ENCODE measurements around the gene CIDEC.
A peak's percentile ranks its signal among the peaks of the same experiment; 100 is the strongest.

CIDEC gene

DNA sequence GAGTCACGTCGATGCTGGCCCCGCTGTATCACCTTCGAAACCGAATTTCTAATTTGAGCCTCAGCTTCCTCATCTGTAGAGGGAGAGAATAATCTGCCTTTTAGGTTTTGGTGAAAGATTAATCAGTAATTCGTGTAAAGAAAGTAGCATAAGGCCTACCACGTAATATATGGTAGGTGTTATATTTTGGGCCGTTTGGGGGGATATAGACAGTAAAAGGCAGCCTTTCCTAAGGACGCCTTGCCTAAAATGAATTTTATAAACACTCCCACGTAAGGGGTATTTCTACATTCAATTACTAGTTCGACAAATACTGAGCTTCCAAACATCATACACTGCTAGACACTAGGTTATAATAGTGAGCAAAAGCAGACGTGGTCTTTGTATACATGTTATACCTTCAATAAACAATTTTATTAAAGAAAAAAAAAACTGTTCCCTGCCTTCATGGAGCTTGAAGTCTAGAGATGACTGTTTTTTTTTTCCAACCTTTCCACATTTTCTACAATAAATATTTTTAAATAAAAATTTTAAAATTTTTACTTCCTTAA, 11.1 kb upstream of the CIDEC start:
- H3K27ac ChIP-seq (ENCODE audit: low read depth in 2 of 2, low read length in 2 of 2): peak overlapping the region; percentile 93 to 94
- H3K27me3 ChIP-seq (ENCODE audit: control insufficient read depth in 2 of 2, insufficient read depth in 2 of 2, low read length in 2 of 2): no peaks in the 10 kb centered on the region
- peak overlapping the region; percentile 99 to 100 for H3K9ac ChIP-seq (ENCODE audit: low read depth in 1 of 2, low read length in 2 of 2)
- peaks cover 3 to 12% of the 10 kb centered on the region in 2 donors for H3K4me1 ChIP-seq (ENCODE audit: control insufficient read depth in 2 of 2, insufficient read depth in 2 of 2, low read length in 2 of 2)
- peak overlapping the region; percentile 93 to 98 for H3K4me3 ChIP-seq (ENCODE audit: low read length in 2 of 2)
- H3K9me3 ChIP-seq (ENCODE audit: control insufficient read depth in 2 of 2, low read length in 2 of 2): no peaks in the 10 kb centered on the region
- peaks cover 8 to 16% of the 10 kb centered on the region in 2 donors for H3K36me3 ChIP-seq (ENCODE audit: control insufficient read depth in 2 of 2, insufficient read depth in 2 of 2, low read length in 2 of 2)

DNA sequence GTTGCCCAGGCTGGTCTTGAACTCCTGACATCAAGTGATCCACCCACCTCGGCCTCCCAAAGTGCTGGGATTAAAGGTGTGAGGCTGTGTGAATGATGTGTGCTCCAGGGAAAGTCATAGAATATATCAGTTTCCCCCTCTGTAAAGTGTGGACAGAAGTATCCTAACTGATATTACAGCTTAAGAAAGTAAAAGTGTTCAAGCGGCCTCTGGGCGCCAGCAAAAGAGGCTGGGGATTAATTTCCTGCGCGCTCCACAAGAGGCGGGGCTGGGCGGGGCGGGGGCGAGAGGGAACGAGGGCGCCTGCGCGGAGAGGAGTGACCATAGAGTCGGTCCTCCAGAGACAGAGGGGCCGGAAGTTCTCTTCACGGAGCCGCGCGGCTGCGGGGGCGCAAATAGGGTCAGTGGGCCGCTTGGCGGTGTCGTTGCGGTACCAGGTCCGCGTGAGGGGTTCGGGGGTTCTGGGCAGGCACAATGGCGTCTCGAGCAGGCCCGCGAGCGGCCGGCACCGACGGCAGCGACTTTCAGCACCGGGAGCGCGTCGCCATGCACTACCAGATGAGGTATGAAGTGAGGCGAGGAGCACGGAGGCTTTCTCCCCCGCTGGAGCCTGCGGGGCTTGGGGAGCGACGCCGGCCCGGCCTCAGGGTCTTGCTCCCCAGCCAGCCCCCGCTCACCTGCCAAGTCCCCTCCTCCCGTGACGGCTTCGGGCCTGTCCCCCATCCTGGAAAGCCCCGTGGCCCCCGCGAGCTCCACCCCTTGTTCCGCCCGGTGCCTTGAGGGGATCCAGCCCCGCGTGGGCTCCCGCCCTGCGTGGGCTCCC, 10.4 kb upstream of the CIDEC start, which contains the start of gene JAGN1:
Gene JAGN1, plus strand, starts transcription at position 362 of the 823 bp plus-strand sequence. Its CDS starts 113 bp downstream, at position 475.
- Histone ChIP-seq H3K27me3 (ENCODE audit: control insufficient read depth in 2 of 2, insufficient read depth in 2 of 2, low read length in 2 of 2) (no peaks in the 10 kb centered on the region), H3K36me3 (ENCODE audit: control insufficient read depth in 2 of 2, insufficient read depth in 2 of 2, low read length in 2 of 2) (peaks cover 8 to 16% of the 10 kb centered on the region in 2 donors), H3K4me1 (ENCODE audit: control insufficient read depth in 2 of 2, insufficient read depth in 2 of 2, low read length in 2 of 2) (peaks cover 3 to 12% of the 10 kb centered on the region in 2 donors), H3K4me3 (ENCODE audit: low read length in 2 of 2) (peak within 1 kb of the TSS; percentile 93 to 98), H3K27ac (ENCODE audit: low read depth in 2 of 2, low read length in 2 of 2) (peak within 1 kb of the TSS; percentile 93 to 94), H3K9me3 (ENCODE audit: control insufficient read depth in 2 of 2, low read length in 2 of 2) (no peaks in the 10 kb centered on the region), H3K9ac (ENCODE audit: low read depth in 1 of 2, low read length in 2 of 2) (peak within 1 kb of the TSS; percentile 99 to 100)

DNA sequence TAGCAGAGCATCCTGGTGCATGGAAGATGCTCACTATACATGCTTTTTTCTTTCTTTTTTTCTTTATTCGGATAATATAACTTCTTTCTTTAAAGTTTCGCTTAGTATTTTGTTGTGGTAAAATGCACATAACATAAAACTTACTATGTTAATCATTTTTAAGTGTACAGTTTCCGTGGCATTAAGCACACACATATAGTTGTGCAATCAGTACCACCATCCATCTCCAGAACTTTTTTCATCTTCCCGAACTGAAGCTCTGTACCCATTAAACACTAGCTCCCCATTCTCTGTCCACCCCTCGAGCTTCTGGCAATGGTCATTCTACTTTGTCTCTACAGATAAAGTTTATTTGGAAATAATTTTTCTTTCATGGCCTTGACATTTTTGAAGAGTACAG, 9.4 kb upstream of the CIDEC start:
- peaks cover 3 to 8% of the 10 kb centered on the region in 2 donors for H3K4me1 ChIP-seq (ENCODE audit: control insufficient read depth in 2 of 2, insufficient read depth in 2 of 2, low read length in 2 of 2)
- H3K4me3 ChIP-seq (ENCODE audit: low read length in 2 of 2): no peak overlapping the region
- H3K9me3 ChIP-seq (ENCODE audit: control insufficient read depth in 2 of 2, low read length in 2 of 2): no peaks in the 10 kb centered on the region
- no peaks in the 10 kb centered on the region for H3K27me3 ChIP-seq (ENCODE audit: control insufficient read depth in 2 of 2, insufficient read depth in 2 of 2, low read length in 2 of 2)
- H3K36me3 ChIP-seq (ENCODE audit: control insufficient read depth in 2 of 2, insufficient read depth in 2 of 2, low read length in 2 of 2): peaks cover 8 to 13% of the 10 kb centered on the region in 2 donors
- no peak overlapping the region for H3K9ac ChIP-seq (ENCODE audit: low read depth in 1 of 2, low read length in 2 of 2)
- no peak overlapping the region for H3K27ac ChIP-seq (ENCODE audit: low read depth in 2 of 2, low read length in 2 of 2)

DNA sequence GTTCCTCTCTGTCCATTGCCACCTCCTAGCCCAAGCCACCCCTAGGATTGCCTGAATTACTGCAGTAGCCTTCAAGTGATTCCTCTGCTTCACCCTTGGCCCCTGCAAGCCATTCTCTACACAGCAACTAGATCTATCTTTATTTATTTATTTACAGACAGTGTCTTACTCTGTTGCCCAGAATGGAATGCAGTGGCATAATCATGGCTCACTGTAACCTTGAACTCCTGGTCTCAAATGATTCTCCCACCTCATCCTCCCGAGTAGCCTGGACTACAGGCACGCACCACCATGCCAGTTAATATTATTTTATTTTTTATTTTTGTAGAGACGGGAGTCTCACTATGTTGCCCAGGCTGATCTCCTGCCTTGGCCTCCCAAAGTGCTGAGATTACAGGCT, 8.5 kb upstream of the CIDEC start:
- no peak overlapping the region for H3K9ac ChIP-seq (ENCODE audit: low read depth in 1 of 2, low read length in 2 of 2)
- no peaks in the 10 kb centered on the region for H3K27me3 ChIP-seq (ENCODE audit: control insufficient read depth in 2 of 2, insufficient read depth in 2 of 2, low read length in 2 of 2)
- peaks cover 8 to 13% of the 10 kb centered on the region in 2 donors for H3K36me3 ChIP-seq (ENCODE audit: control insufficient read depth in 2 of 2, insufficient read depth in 2 of 2, low read length in 2 of 2)
- H3K4me3 ChIP-seq (ENCODE audit: low read length in 2 of 2): no peak overlapping the region
- no peaks in the 10 kb centered on the region for H3K9me3 ChIP-seq (ENCODE audit: control insufficient read depth in 2 of 2, low read length in 2 of 2)
- H3K4me1 ChIP-seq (ENCODE audit: control insufficient read depth in 2 of 2, insufficient read depth in 2 of 2, low read length in 2 of 2): peaks cover 0 to 9% of the 10 kb centered on the region in 2 donors
- H3K27ac ChIP-seq (ENCODE audit: low read depth in 2 of 2, low read length in 2 of 2): no peak overlapping the region

DNA sequence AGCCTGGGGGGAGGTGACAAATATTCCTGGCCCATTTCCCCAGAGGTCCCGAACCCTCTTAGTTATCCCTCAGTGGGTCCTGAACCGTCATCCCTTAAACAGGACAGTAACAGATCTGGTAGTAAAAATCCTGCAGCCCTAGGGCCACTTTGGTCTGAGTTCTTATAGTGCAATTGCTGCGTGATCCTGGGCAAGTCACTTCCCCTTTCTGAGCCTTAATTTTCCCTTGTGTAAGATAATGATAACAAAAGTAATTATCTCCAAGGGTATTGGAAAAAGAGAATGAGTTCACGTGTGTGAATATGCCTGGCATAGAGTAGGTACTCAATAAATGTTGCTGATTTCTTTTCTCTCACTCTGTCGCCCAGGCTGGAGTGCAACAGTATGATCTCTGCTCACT, 7.4 kb upstream of the CIDEC start:
- peaks cover 0 to 9% of the 10 kb centered on the region in 2 donors for H3K4me1 ChIP-seq (ENCODE audit: control insufficient read depth in 2 of 2, insufficient read depth in 2 of 2, low read length in 2 of 2)
- no peaks in the 10 kb centered on the region for H3K27me3 ChIP-seq (ENCODE audit: control insufficient read depth in 2 of 2, insufficient read depth in 2 of 2, low read length in 2 of 2)
- no peak overlapping the region for H3K4me3 ChIP-seq (ENCODE audit: low read length in 2 of 2)
- H3K9me3 ChIP-seq (ENCODE audit: control insufficient read depth in 2 of 2, low read length in 2 of 2): no peaks in the 10 kb centered on the region
- peaks cover 0 to 2% of the 10 kb centered on the region in 2 donors for H3K36me3 ChIP-seq (ENCODE audit: control insufficient read depth in 2 of 2, insufficient read depth in 2 of 2, low read length in 2 of 2)
- H3K9ac ChIP-seq (ENCODE audit: low read depth in 1 of 2, low read length in 2 of 2): no peak overlapping the region
- H3K27ac ChIP-seq (ENCODE audit: low read depth in 2 of 2, low read length in 2 of 2): no peak overlapping the region

DNA sequence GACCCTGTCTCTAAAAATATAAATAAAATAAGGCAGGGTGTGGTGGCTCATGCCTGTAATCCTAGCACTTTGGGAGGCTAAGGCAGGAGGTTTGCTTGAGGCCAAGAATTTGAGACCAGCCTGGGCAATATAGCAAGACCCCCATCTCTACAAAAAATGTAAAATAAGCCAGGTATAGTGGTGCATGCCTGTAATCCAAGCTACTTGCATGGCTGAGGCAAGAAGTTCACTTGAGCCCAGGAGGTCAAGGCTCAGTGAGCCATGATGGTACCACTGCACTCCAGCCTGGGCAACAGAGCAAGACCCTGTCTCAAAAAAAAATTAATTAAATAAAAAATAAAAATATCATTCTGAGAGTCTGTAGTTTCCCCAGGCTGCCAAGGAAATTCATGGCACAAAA, 6.3 kb upstream of the CIDEC start:
- H3K27me3 ChIP-seq (ENCODE audit: control insufficient read depth in 2 of 2, insufficient read depth in 2 of 2, low read length in 2 of 2): no peaks in the 10 kb centered on the region
- H3K36me3 ChIP-seq (ENCODE audit: control insufficient read depth in 2 of 2, insufficient read depth in 2 of 2, low read length in 2 of 2): no peaks in the 10 kb centered on the region
- peaks cover 0 to 9% of the 10 kb centered on the region in 2 donors for H3K4me1 ChIP-seq (ENCODE audit: control insufficient read depth in 2 of 2, insufficient read depth in 2 of 2, low read length in 2 of 2)
- H3K9me3 ChIP-seq (ENCODE audit: control insufficient read depth in 2 of 2, low read length in 2 of 2): no peaks in the 10 kb centered on the region
- H3K27ac ChIP-seq (ENCODE audit: low read depth in 2 of 2, low read length in 2 of 2): no peak overlapping the region
- no peak overlapping the region for H3K9ac ChIP-seq (ENCODE audit: low read depth in 1 of 2, low read length in 2 of 2)
- no peak overlapping the region for H3K4me3 ChIP-seq (ENCODE audit: low read length in 2 of 2)

DNA sequence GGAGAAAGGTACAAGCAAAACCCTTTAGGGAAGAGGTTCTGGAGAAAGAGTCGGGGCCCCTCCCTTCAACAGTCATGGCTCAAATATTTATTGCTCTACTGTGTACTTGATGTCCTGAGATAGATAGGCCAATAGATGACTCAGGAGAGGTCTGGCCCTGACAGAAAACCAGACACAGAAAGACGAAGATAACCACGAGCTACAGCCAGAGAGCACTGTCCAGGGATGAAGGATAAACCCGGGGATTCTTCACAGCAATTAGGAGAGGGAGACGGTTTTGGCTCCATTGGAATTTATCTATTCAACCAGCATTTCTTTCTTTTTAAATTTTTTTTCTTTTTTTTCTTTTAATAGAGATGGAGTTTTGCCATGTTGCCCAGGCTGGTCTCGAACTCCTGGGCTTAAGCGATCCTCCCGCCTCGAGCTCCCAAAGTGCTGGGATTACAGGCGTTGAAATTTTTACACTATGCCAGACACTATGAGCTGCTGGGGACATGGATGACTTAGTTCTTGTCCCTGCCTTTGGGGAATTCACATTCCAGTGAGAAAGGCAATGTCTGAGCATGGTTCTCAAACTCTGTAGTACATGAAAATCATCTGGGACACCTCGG, 4.6 kb upstream of the CIDEC start:
- H3K27ac ChIP-seq (ENCODE audit: low read depth in 2 of 2, low read length in 2 of 2): peak overlapping the region in 1 of 2 donors; percentile 82
- H3K9me3 ChIP-seq (ENCODE audit: control insufficient read depth in 2 of 2, low read length in 2 of 2): no peaks in the 10 kb centered on the region
- peaks cover 0 to 4% of the 10 kb centered on the region in 2 donors for H3K4me1 ChIP-seq (ENCODE audit: control insufficient read depth in 2 of 2, insufficient read depth in 2 of 2, low read length in 2 of 2)
- no peaks in the 10 kb centered on the region for H3K36me3 ChIP-seq (ENCODE audit: control insufficient read depth in 2 of 2, insufficient read depth in 2 of 2, low read length in 2 of 2)
- H3K27me3 ChIP-seq (ENCODE audit: control insufficient read depth in 2 of 2, insufficient read depth in 2 of 2, low read length in 2 of 2): no peaks in the 10 kb centered on the region
- H3K4me3 ChIP-seq (ENCODE audit: low read length in 2 of 2): no peak overlapping the region
- H3K9ac ChIP-seq (ENCODE audit: low read depth in 1 of 2, low read length in 2 of 2): no peak overlapping the region

GRCh38 chr3:9883706-9884554, 3.9 kb upstream of the CIDEC start:
- H3K27me3 ChIP-seq (ENCODE audit: control insufficient read depth in 2 of 2, insufficient read depth in 2 of 2, low read length in 2 of 2): no peaks in the 10 kb centered on the region
- H3K9ac ChIP-seq (ENCODE audit: low read depth in 1 of 2, low read length in 2 of 2): no peak overlapping the region
- H3K9me3 ChIP-seq (ENCODE audit: control insufficient read depth in 2 of 2, low read length in 2 of 2): no peaks in the 10 kb centered on the region
- H3K27ac ChIP-seq (ENCODE audit: low read depth in 2 of 2, low read length in 2 of 2): peak overlapping the region; percentile 35 to 82
- no peak overlapping the region for H3K4me3 ChIP-seq (ENCODE audit: low read length in 2 of 2)
- peaks cover 0 to 10% of the 10 kb centered on the region in 2 donors for H3K4me1 ChIP-seq (ENCODE audit: control insufficient read depth in 2 of 2, insufficient read depth in 2 of 2, low read length in 2 of 2)
- no peaks in the 10 kb centered on the region for H3K36me3 ChIP-seq (ENCODE audit: control insufficient read depth in 2 of 2, insufficient read depth in 2 of 2, low read length in 2 of 2)

GRCh38 chr3:9881441-9881840, 1.4 kb upstream of the CIDEC start:
- Histone ChIP-seq H3K9ac (ENCODE audit: low read depth in 1 of 2, low read length in 2 of 2) (no peak overlapping the region), H3K9me3 (ENCODE audit: control insufficient read depth in 2 of 2, low read length in 2 of 2) (no peaks in the 10 kb centered on the region), H3K27me3 (ENCODE audit: control insufficient read depth in 2 of 2, insufficient read depth in 2 of 2, low read length in 2 of 2) (no peaks in the 10 kb centered on the region), H3K27ac (ENCODE audit: low read depth in 2 of 2, low read length in 2 of 2) (no peak overlapping the region), H3K4me3 (ENCODE audit: low read length in 2 of 2) (no peak overlapping the region), H3K4me1 (ENCODE audit: control insufficient read depth in 2 of 2, insufficient read depth in 2 of 2, low read length in 2 of 2) (peaks cover 0 to 15% of the 10 kb centered on the region in 2 donors), H3K36me3 (ENCODE audit: control insufficient read depth in 2 of 2, insufficient read depth in 2 of 2, low read length in 2 of 2) (no peaks in the 10 kb centered on the region)

Measured in mucosa of rectum (tissue), 2 donors.